ENCODE measurements around the gene OSBPL8. TPM values are rescaled to one million over a fixed set of nuclear protein-coding genes. Genes with fewer than 3 reads are reported as not detected.

OSBPL8 gene
- total and polyA plus RNA-seq, 9 of the 15 experiments (the other 6 are each of a cell fraction or from before 2014, with no cell fraction given), result 17.4 to 82.7 (median 42.8) TPM

- TF ChIP-seq CTCF (IDR thresholded peaks at IDR 0.05 in 2 of 3, conservative IDR thresholded peaks at IDR 0.05 in 1 of 3; ENCODE audit: insufficient read depth in 2 of 3, low read depth in 1 of 3, low read length in 3 of 3) (peak in 2 of 3 experiments; percentile 27 to 42; a peak in 2 of 6 replicates), XRCC3 (IDR thresholded peaks at IDR 0.05) (no peak), ZNF253 (CRISPR knock-in tag; conservative IDR thresholded peaks at IDR 0.05) (no peak), SIN3B (IDR thresholded peaks at IDR 0.05; ENCODE audit: low read depth) (peak; percentile 92), STAT6 (CRISPR knock-in tag; IDR thresholded peaks at IDR 0.05) (no peak), POLR2H (tag; IDR thresholded peaks at IDR 0.05; ENCODE audit: low read depth) (peak; percentile 94), DPF2 (IDR thresholded peaks at IDR 0.05) (no peak), ZBTB26 (CRISPR knock-in tag; IDR thresholded peaks at IDR 0.05) (no peak), CLOCK (CRISPR knock-in tag; IDR thresholded peaks at IDR 0.05; ENCODE audit: borderline replicate concordance) (no peak), SMARCB1 (IDR thresholded peaks at IDR 0.05; ENCODE audit: insufficient read length, low read depth) (no peak), PRMT5 (CRISPR knock-in tag; IDR thresholded peaks at IDR 0.05) (no peak), MCM3 (IDR thresholded peaks at IDR 0.05) (no peak), VEZF1 (CRISPR knock-in tag; IDR thresholded peaks at IDR 0.05) (peak; percentile 97), GTF3C2 (IDR thresholded peaks at IDR 0.05; ENCODE audit: borderline replicate concordance, extremely low read depth, insufficient read length) (no peak)
Measured at GRCh38 chr12:76559400-76560085, at the start of gene OSBPL8 (continued).
